ENCODE measurements around the gene CDH3.

The CDH3 gene

GRCh38 chr16:68749432-68749831 is 104.3 kb downstream of the CDH3 start:
- no peak overlapping the region for H3K27ac ChIP-seq
- TF ChIP-seq ZFX (IDR thresholded peaks at IDR 0.05), result no peak
- no peak for TF ChIP-seq CTCF (conservative IDR thresholded peaks at IDR 0.05)
